OCI-LY3 (cell line): ENCODE data around the gene RELCH.

ENCODE experiments used
- H2AFZ ChIP-seq: fragments of 200-600, 300-600 bp; shearing (Covaris generic); 2 replicates; pipeline ENCODE4 v1.6.0; 2014; ENCODE audit warnings: antibody characterized with exemption, low read depth, low read length
- H3K27ac ChIP-seq: fragments of 200-600, 300-600 bp; sonication (generic); 2 replicates; pipeline ENCODE4 v1.5.1; 2014; ENCODE audit warnings: mild to moderate bottlenecking, low read length, moderate library complexity, mixed read lengths
- H3K27me3 ChIP-seq: fragments of 200-600, 300-600 bp; sonication (generic); 2 replicates; pipeline ENCODE4 v1.6.1; 2014; ENCODE audit warnings: low read depth, low read length, mixed read lengths
- H3K36me3 ChIP-seq: fragments of 200-600, 300-600 bp; sonication (generic); replicated peaks from 2 replicates; pipeline ENCODE3; 2014; ENCODE audit warnings: low read depth, low read length, mixed read lengths
- H3K4me1 ChIP-seq: fragments of 300-600, 200-600 bp; sonication (generic); 2 replicates; pipeline ENCODE4 v1.6.1; 2014; ENCODE audit warnings: low read length, mixed read lengths
- H3K4me2 ChIP-seq: fragments of 200-600, 300-600 bp; sonication (generic); 2 replicates; pipeline ENCODE4 v1.6.1; 2014; ENCODE audit warnings: low read length, mixed read lengths
- H3K4me3 ChIP-seq: fragments of 300-600, 200-600 bp; sonication (generic); 2 replicates; pipeline ENCODE4 v1.5.1; 2014; ENCODE audit warnings: antibody characterized with exemption, mild to moderate bottlenecking, low read length, moderate library complexity
- H3K79me2 ChIP-seq: fragments of 300-600, 200-600 bp; shearing (Covaris generic); 2 replicates; pipeline ENCODE4 v1.6.1; 2014; ENCODE audit warnings: mild to moderate bottlenecking, low read length, mixed read lengths
- H3K9ac ChIP-seq: fragments of 300-600, 200-600 bp; shearing (Covaris generic); 2 replicates; pipeline ENCODE4 v1.6.0; 2014; ENCODE audit warnings: mild to moderate bottlenecking, low read length, moderate library complexity
- H3K9me3 ChIP-seq: fragments of 200-600, 300-600 bp; shearing (Covaris generic); 2 replicates; pipeline ENCODE4 v1.6.1; 2014; ENCODE audit warnings: low read length, mixed read lengths; ENCODE audit not compliant: insufficient read depth
- H4K20me1 ChIP-seq: fragments of 200-600, 300-600 bp; sonication (generic); 2 replicates; pipeline ENCODE4 v1.6.1; 2016; ENCODE audit warnings: low read length, mixed read lengths; ENCODE audit not compliant: insufficient read depth
- CTCF ChIP-seq: fragments of 200-600, 300-600 bp; sonication (generic); IDR thresholded peaks from 2 replicates; pipeline ENCODE4 v1.5.1; 2014; ENCODE audit warnings: antibody characterized with exemption, low read length, low read depth
- EZH2phosphoT487 ChIP-seq: fragments of 200-600 bp; shearing (Covaris generic); IDR thresholded peaks from 2 replicates; pipeline ENCODE4 v1.6.1; 2018; ENCODE audit warnings: antibody characterized with exemption, mixed run types, low read depth

Gene RELCH

GRCh38 chr18:62324917-62325805 is 138.1 kb downstream of the RELCH start, which contains the start of gene TNFRSF11A:
Gene TNFRSF11A, plus strand, starts transcription at chr18:62325310. Its CDS starts 43 bp downstream, at chr18:62325353.
- TF ChIP-seq EZH2phosphoT487 (no peak), CTCF (peak; percentile 58)
- Histone ChIP-seq H3K27ac (no peak within 1 kb of the TSS), H3K4me3 (peak within 1 kb of the TSS; percentile 78), H3K4me1 (peaks cover 31% of the 10 kb centered on the region), H4K20me1 (peaks cover 7% of the 10 kb centered on the region; the same call in 1 of the 2 replicates), H3K79me2 (no peaks in the 10 kb centered on the region), H3K4me2 (peak within 1 kb of the TSS; percentile 96), H3K9me3 (no peaks in the 10 kb centered on the region), H3K9ac (peak within 1 kb of the TSS; percentile 52), H2AFZ (peak within 1 kb of the TSS; percentile 72), H3K27me3 (peaks cover 85% of the 10 kb centered on the region), H3K36me3 (no peaks in the 10 kb centered on the region)

- Histone ChIP-seq H4K20me1 (peaks cover 7% of the 10 kb centered on the region; the same call in 1 of the 2 replicates), H3K27ac (no peak overlapping the region), H3K36me3 (no peaks in the 10 kb centered on the region), H3K9ac (peak overlapping the region; percentile 52), H3K4me3 (peak overlapping the region; percentile 78), H3K79me2 (no peaks in the 10 kb centered on the region), H3K4me1 (peaks cover 25% of the 10 kb centered on the region), H3K27me3 (peaks cover 90% of the 10 kb centered on the region), H3K9me3 (no peaks in the 10 kb centered on the region), H3K4me2 (peak overlapping the region; percentile 96), H2AFZ (peak overlapping the region; percentile 72)
- peak; percentile 11; the same call in 1 of the 2 replicates for TF ChIP-seq EZH2phosphoT487
- no peak for TF ChIP-seq CTCF
Measured at GRCh38 chr18:62325806-62326645, 139.0 kb downstream of the RELCH start.

GRCh38 chr18:62326646-62327348 is 139.7 kb downstream of the RELCH start:
- no peak overlapping the region; the same call in 1 of the 2 replicates for H3K9ac ChIP-seq

More at GRCh38 chr18:62326646-62327348, 139.7 kb downstream of the RELCH start:
- no peaks in the 10 kb centered on the region for H3K36me3 ChIP-seq
- no peaks in the 10 kb centered on the region for H3K9me3 ChIP-seq
- no peak overlapping the region for H2AFZ ChIP-seq
- TF ChIP-seq CTCF (no peak), EZH2phosphoT487 (no peak; the same call in 1 of the 2 replicates)
- H3K27ac ChIP-seq, result no peak overlapping the region
- peaks cover 90% of the 10 kb centered on the region for H3K27me3 ChIP-seq
- peaks cover 7% of the 10 kb centered on the region; the same call in 1 of the 2 replicates for H4K20me1 ChIP-seq
- H3K4me3 ChIP-seq, result peak overlapping the region; percentile 78
- peaks cover 22% of the 10 kb centered on the region for H3K4me1 ChIP-seq
- H3K79me2 ChIP-seq, result no peaks in the 10 kb centered on the region
- peak overlapping the region; percentile 96 for H3K4me2 ChIP-seq
